Esophagus squamous epithelium (tissue), 5 donors: ENCODE data around the gene DNAJC22. TPM values are rescaled to one million over a fixed set of nuclear protein-coding genes. Genes with fewer than 3 reads are reported as not detected.
"Not testable (repeated sequence)": the region's sequence is repeated elsewhere in the genome, so short reads cannot be mapped to it uniquely, and the experiment has no call there.

Source experiments
- DNase-seq: peaks from one replicate; lab custom pipeline; 2025; lab: John Stamatoyannopoulos, UW
- H3K27ac ChIP-seq, 4 donors: fragments of 200-600 bp; sonication (generic); one replicate each; pipeline ENCODE4 v1.5.1; 2016 to 2019; ENCODE audit warnings: mild to moderate bottlenecking in 1 of 4
- H3K27me3 ChIP-seq, 4 donors: fragments of 200-600 bp; sonication (generic); 1 replicate in 3 of 4; 2 replicates in 1 of 4; pipeline versions ENCODE4 v1.5.1 to v1.6.0; 2017 to 2021; ENCODE audit warnings: antibody characterized with exemption in 1 of 4
- H3K36me3 ChIP-seq, 3 donors: fragments of 200-600 bp; sonication (generic); one replicate each; pipeline ENCODE4 v1.5.1; 2016 to 2019
- H3K4me1 ChIP-seq, 3 donors: fragments of 200-600 bp; sonication (generic); one replicate each; pipeline ENCODE4 v1.5.1; 2017 to 2019
- H3K4me3 ChIP-seq, 4 donors: fragments of 200-600 bp; sonication (generic); 1 replicate in 3 of 4; 2 replicates in 1 of 4; pipeline ENCODE4 v1.5.1; 2016 to 2019; ENCODE audit warnings: mild to moderate bottlenecking in 2 of 4, moderate library complexity in 1 of 4
- H3K9me3 ChIP-seq, 3 donors: fragments of 200-600 bp; sonication (generic); one replicate each; pipeline ENCODE4 v1.5.1; 2016 to 2019
- CTCF ChIP-seq, 6 experiments: fragments of 450-650 bp in 4 of 6; fragments of 200-600 bp in 2 of 6; sonication (generic) in 2 of 6; IDR thresholded peaks; one replicate each; pipeline ENCODE4 v1.5.1; 2016 to 2019; ENCODE audit warnings: antibody characterized with exemption in 6 of 6, mild to moderate bottlenecking in 4 of 6, moderate library complexity in 4 of 6
- POLR2A ChIP-seq, 4 donors: fragments of 450-650 bp; IDR thresholded peaks; one replicate each; pipeline ENCODE4 v1.6.1; 2017; ENCODE audit warnings: antibody characterized with exemption in 4 of 4, mild to moderate bottlenecking in 4 of 4, moderate library complexity in 3 of 4
- WGBS, 2 donors: methylation state at CpG; one replicate each; pipeline ENCODE4 v1.1.5; 2018; 5-methylcytosine and 5-hydroxymethylcytosine counted together
- intact Hi-C: fragments of 100-400 bp; cut with DNase I; formaldehyde crosslinking; loops from one replicate; pipeline ENCODE4 v1.15.0; 2022
- total RNA-seq, 4 donors: library from RNA; depleted of rRNA; stranded (reverse); fragments of >200 nt; gene quantifications; one replicate each; pipeline ENCODE4 v1.1.0, GENCODE V29; 2016
- donor health status: DM: yes; HTN: yes; CAD: no.

DNAJC22 gene
- total RNA-seq, 4 donors from 2014 or later, result 0.18 to 0.53 TPM; not detected in 2

GRCh38 chr12:49305762-49306510 is 40.8 kb upstream of the DNAJC22 start:
- no peaks in the 10 kb centered on the region for H3K36me3 ChIP-seq
- intact Hi-C loops, result no loop called here
- H3K27ac ChIP-seq, result no peak overlapping the region
- no peaks in the 10 kb centered on the region for H3K9me3 ChIP-seq
- WGBS, 2 donors, result 67 to 80% methylated on average over 6 of the region's 6 CpGs
- DNase-seq, result no peak
- H3K4me3 ChIP-seq, result no peak overlapping the region
- no peaks in the 10 kb centered on the region for H3K4me1 ChIP-seq
- no peak for TF ChIP-seq CTCF (IDR thresholded peaks at IDR 0.05)
- TF ChIP-seq POLR2A (IDR thresholded peaks at IDR 0.05), result no peak
- peaks cover 0 to 74% (median 0%) of the 10 kb centered on the region in 4 donors for H3K27me3 ChIP-seq

- Histone ChIP-seq H3K27me3 (peaks cover 0 to 41% (median 0%) of the 10 kb centered on the region in 4 donors), H3K36me3 (no peaks in the 10 kb centered on the region), H3K4me3 (no peak overlapping the region), H3K9me3 (no peaks in the 10 kb centered on the region), H3K4me1 (no peaks in the 10 kb centered on the region), H3K27ac (no peak overlapping the region)
- intact Hi-C loops, result no loop called here
- no peak for TF ChIP-seq POLR2A (IDR thresholded peaks at IDR 0.05)
- WGBS, 2 donors, result 81 to 85% methylated on average over 7 of the region's 7 CpGs
- no peak for DNase-seq
Observed at GRCh38 chr12:49309386-49309785, 37.3 kb upstream of the DNAJC22 start.

DNA sequence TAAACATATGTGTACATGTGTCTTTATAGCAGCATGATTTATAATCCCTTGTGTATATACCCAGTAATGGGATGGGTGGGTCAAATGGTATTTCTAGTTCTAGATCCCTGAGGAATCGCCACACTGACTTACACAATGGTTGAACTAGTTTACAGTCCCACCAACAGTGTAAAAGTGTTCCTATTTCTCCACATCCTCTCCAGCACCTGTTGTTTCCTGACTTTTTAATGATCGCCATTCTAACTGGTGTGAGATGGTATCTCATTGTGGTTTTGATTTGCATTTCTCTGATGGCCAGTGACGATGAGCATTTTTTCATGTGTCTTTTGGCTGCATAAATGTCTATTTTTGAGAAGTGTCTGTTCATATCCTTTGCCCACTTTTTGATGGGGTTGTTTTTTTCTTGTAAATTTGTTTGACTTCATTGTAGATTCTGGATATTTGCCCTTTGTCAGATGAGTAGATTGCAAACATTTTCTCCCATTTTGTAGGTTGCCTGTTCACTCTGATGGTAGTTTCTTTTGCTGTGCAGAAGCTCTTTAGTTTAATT is 36.2 kb upstream of the DNAJC22 start:
- H3K36me3 ChIP-seq, DNase-seq, intact Hi-C loops, H3K9me3 ChIP-seq, H3K4me3 ChIP-seq, H3K4me1 ChIP-seq, H3K27ac ChIP-seq: not testable (repeated sequence)
- peaks cover 0 to 32% (median 0%) of the 10 kb centered on the region in 4 donors for H3K27me3 ChIP-seq
- WGBS, 2 donors, result 73 to 80% methylated on average over 1 to 2 of the region's 3 CpGs

DNA sequence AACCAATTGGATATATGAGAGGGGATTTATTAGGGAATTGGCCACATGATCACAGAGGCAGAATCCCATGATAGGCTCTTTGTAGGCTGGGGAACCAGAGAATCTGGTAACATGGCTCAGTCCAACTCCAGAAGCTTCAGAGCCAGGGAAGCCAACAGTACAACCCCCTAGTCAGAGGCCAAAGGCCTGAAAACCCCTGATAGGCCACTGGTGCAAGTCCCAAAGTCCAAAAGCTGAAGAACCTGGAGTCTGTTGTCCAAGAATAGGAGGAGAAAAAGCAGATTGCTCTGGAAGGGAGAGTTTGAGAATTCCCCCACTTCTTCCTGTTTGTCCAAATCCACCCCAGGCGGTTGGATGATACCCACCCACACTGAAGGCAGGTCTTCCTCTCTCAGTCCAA is 31.9 kb upstream of the DNAJC22 start:
- Histone ChIP-seq H3K4me3 (no peak overlapping the region), H3K27me3 (peaks cover 0 to 4% (median 0%) of the 10 kb centered on the region in 4 donors), H3K4me1 (peaks cover 0 to 9% (median 0%) of the 10 kb centered on the region in 3 donors), H3K27ac (no peak overlapping the region), H3K36me3 (no peaks in the 10 kb centered on the region), H3K9me3 (no peaks in the 10 kb centered on the region)
- TF ChIP-seq POLR2A (IDR thresholded peaks at IDR 0.05) (no peak), CTCF (IDR thresholded peaks at IDR 0.05) (no peak)
- intact Hi-C loops, result no loop called here
- 71 to 86% methylated on average over 1 of the region's 1 CpG for WGBS, 2 donors
- no peak for DNase-seq

DNA sequence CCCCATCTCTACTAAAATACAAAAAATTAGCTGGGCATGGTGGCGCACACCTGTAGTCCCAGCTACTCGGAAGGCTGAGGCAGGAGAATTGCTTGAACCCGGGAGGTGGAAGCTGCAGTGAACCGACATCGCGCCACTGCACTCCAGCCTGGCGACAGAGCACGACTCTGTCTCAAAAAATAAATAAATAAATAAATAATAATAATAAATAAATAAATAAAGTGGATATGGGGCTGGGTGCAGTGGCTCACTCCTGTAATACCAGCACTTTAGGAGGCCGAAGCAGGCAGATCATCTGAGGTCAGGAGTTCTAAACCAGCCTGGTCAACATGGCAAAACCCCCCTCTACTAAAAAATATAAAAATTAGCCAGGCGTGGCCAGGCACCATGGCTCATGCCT is 29.6 kb upstream of the DNAJC22 start:
- peaks cover 0 to 14% (median 2%) of the 10 kb centered on the region in 3 donors for H3K4me1 ChIP-seq
- H3K27ac ChIP-seq, H3K36me3 ChIP-seq, DNase-seq, H3K27me3 ChIP-seq, H3K9me3 ChIP-seq, intact Hi-C loops, H3K4me3 ChIP-seq: not testable (repeated sequence)
- 88 to 93% methylated on average over 10 of the region's 10 CpGs for WGBS, 2 donors

DNA sequence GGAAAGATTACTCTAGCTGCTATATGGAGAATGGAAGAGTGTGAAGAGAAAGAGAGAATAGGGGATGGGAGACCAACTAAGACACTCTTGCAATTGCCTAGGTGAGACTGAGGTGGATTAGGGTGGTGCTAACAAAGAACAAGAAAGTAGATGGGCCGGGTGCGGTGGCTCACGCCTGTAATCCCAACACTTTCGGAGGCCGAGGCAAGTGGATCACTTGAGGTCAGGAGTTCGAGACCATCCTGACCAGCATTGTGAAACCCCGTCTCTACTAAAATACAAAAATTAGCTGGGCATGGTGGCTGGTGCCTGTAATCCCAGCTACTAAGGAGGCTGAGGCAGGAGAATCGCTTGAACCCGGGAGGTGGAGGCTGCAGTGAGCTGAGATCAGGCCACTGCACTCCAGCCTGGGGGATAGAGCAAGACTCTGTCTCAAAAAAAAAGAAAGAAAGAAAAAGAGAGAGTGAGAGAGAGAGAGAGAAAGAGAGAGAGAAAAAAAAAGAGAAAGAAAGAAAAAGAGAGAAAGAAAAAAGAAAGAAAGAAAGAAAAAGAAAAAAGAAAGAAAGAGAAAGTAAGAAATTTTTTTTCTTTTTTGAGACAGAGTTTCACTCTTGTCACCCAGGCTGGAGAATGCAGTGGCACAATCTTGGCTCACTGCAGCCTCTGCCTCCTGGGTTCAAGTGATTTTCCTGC is 26.1 kb upstream of the DNAJC22 start:
- intact Hi-C loops, result not testable (repeated sequence)

DNA sequence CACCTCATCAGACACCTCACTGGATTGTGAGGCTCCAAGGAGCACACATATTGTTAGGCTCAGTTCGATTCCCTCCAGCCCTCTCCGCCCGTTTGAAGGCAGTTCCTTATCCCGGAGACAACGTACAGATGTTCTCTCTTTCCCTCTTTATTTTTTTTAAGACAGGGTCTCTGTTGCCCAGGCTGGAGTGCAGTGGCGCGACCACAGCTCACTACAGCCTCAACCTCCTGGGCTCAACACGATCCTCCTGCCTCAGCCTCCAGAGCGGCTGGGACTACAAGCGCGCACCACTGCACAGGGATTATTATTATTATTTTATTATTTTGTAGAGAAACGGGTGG is 24.4 kb upstream of the DNAJC22 start:
- intact Hi-C loops, result no loop called here
- no peak for DNase-seq
- no peaks in the 10 kb centered on the region for H3K36me3 ChIP-seq
- 39 to 52% methylated on average over 11 to 12 of the region's 12 CpGs for WGBS, 2 donors
- H3K27me3 ChIP-seq, result no peaks in the 10 kb centered on the region
- H3K9me3 ChIP-seq, result no peaks in the 10 kb centered on the region
- TF ChIP-seq CTCF (IDR thresholded peaks at IDR 0.05) (no peak), POLR2A (IDR thresholded peaks at IDR 0.05) (no peak)
- peak overlapping the region; percentile 56 to 86 (median 70) for H3K4me3 ChIP-seq
- H3K4me1 ChIP-seq, result peaks cover 8 to 19% (median 12%) of the 10 kb centered on the region in 3 donors
- peak overlapping the region; percentile 76 to 83 (median 79) for H3K27ac ChIP-seq

More for the DNA sequence above, 26.1 kb upstream of the DNAJC22 start:
- DNase-seq, H3K27ac ChIP-seq, H3K27me3 ChIP-seq, H3K4me3 ChIP-seq, H3K36me3 ChIP-seq, H3K9me3 ChIP-seq: not testable (repeated sequence)
- H3K4me1 ChIP-seq, result peaks cover 8 to 24% (median 12%) of the 10 kb centered on the region in 3 donors
- WGBS, 2 donors, result 88 to 92% methylated on average over 9 of the region's 9 CpGs
